ENCODE results near the gene NCKAP5.

Gene NCKAP5

GRCh38 chr2:132991471-132992045 is 576.7 kb downstream of the NCKAP5 start:
- no peak for DNase-seq (ENCODE audit: low read depth)

DNA sequence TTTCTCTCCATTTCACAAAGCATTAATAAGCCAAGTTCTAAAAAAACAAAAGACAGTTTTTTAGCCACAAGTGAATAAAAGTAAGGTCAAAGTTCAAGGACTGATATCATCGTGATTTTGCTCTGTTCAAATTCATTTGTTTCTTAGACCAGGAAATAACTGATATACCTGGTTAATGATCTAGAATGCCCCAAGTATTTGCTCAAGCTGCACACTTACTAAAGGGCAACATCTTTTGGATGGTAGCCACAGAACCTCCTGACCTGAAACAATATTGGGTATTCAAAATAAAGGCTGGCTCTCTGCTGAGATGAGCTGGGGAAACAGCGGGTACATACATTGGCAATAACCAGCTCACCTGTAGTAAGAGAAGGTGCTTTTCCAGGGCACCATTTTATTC is 583.5 kb downstream of the NCKAP5 start:
- no peak for DNase-seq (ENCODE audit: low read depth)

DNA sequence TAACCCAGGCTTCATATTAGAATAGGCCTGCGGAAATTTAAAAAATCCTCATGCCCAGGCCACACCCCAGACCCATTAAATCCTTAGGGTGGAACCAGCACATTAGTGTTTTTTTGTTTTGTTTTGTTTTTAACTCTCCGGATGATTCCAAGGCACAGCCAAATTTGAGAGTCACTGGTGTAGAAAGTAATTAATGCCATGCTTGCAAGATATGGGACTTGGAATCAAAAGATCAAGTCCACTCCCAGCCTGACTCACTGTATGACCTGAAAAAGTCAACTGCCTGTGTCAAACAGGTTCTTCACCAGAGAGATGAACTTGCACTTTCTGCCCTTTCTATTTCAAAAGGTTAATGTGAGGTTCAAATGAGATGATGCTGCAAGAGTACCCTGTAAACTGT is 588.0 kb downstream of the NCKAP5 start:
- no peak for DNase-seq (ENCODE audit: low read depth)

GRCh38 chr2:132979339-132980093 is 588.7 kb downstream of the NCKAP5 start:
- no peak for DNase-seq (ENCODE audit: low read depth)

DNA sequence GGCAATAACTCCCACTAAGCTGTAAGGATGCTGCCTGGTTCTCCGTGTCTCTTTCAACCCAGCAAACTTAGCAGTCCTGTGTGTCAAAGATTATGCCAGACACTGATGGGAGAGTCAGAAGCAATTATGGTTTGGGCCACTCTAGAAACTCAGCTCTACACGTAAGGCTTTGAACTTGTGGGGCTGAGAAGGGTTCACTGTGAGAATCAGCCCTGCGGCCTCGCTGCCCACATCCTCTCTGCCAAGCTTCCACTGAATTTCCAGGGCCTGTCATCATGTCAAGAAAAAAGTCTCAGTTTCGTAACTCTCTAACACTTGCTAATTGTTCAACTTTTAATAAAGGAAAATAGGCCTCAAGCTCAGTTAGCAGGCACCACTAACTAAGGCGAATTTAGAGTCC is 589.4 kb downstream of the NCKAP5 start:
- no peak for DNase-seq (ENCODE audit: low read depth)

- no peak for DNase-seq (ENCODE audit: low read depth)
Measured at GRCh38 chr2:132977812-132978529, 590.3 kb downstream of the NCKAP5 start.

DNA sequence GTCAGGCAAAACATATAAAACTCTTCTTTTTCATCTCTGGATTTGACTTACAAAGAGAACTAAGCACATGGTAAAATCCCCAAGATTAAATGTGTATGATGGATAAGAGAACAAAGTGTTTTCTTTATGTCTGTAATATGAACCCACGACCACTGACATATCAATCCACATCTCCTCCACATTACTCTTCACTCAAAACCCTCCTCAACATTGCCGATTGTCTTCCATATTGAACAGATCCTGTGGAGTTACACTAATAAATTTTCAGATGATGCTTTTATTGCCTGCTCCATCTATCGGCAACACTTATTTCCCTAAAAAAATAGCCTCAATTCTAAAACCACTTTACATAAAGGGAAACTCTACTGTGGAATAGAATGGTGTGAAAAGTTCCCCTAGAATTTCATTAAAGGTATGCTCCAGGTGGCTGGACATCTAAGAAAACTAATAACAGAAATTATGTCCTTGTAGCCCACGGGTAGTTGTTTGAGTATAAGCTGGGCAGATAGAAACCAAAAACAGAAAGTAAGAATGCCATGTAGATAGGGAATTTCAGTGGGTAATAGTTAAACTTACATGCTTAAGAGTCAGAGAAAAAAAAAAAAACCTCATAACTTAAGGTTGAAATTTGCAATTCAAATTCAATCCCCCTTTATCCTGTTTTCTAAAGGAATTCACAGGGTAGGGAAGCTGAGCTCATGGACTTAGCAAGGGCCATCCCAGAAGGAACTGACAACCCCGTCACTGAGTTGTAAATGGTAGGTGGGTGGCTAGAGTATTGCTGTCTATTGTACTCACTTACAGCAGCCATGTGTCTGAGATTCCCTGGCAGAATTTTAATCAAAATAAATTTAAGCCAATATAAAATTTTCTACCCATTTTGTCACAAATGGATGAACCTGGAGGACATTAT is 592.8 kb downstream of the NCKAP5 start:
- no peak for DNase-seq (ENCODE audit: low read depth)

DNA sequence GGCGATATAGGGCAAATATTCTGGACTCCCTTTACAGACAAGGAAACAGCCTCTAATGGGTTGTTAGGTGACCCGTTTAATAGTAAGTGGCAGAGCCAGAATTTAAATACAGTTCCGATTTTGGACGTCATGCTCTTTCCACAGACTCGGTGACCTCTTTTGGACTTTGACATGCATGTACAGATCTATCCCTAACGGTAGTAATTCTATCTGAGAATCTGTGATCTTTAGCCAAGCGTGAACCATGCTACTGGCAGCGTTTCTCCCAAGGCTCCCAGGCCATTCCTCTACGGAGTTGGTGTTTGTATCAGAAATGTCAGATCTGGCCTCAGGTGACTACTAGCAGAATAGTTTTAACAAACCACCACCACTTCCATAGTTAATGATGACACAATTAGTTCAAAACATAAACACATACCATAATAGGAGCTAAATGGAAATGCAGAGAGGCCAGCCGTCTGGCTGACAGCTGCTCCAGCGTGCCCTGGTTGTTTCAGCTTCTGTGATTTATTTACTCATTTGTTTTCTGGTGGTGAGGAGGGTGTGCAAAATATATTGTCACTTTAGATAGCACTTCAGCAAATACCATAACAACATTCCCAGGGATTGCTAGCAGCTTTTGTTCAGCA is 593.7 kb downstream of the NCKAP5 start:
- DNase-seq (ENCODE audit: low read depth), result no peak

DNA sequence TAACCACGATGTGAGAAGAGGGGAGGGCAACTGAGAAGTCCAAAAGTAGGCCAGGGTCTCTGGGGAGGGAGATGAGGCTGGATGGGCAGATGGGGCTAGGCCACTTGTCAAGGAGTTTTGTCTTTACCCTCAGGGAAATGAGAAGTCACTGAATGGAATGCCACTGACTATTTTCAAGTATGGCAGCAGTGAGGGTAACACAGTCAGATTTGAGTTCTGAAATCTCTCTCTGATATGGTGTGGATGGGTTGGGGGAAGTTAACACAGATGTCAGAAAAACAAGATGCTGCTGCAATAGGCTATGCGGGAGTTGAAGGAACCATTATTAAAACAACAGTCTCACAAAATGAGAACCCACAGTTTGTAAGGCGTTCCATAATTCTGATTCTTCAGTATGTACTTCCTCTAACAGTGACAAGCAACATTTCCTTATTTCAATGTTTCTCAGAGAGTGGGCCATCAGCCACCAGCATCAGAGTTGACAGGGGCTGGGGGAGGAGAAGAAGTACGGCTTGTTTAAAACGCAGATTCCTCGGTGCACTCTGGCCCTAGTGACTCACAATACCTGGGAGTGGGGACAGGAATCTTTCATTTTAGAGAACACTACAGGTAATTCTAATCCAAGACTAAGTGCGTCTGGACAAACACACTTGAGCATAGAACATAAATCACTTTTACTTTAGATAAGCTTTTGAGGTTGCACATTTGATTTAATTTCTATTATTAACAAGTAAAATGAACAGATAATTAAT is 596.8 kb downstream of the NCKAP5 start:
- no peak for DNase-seq (ENCODE audit: low read depth)

DNA sequence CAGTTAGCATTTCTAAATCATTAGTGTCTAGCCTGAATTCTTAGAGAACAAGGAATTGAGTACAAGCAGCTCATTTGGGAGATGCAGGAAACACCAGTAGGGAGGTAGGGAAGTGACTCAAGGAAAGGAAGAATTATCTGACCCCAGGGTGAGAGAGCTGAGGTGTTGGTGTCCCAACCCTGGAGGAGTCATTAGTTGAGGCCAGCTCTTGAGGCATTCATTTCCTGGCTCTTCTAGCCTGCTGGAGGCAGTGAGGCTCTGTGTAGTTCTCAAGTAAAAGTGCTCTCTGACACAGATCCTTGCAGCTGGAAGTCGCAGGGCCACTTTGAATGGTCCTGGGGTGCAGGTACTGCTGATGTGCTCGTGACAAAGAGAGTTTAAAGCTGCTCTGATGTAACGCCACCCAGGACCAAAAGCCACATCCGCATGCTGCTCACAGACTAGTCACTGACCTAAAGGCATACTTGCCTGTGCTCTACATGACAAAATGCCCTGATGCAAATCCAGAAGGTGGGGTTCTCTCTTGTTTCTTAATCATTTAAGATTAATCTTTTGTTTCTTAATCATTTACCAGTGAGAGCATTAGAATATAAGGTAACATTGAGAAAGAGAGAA is 598.8 kb downstream of the NCKAP5 start:
- no peak for DNase-seq (ENCODE audit: low read depth)

GRCh38 chr2:132965460-132965859 is 602.8 kb downstream of the NCKAP5 start:
- no peak for DNase-seq (ENCODE audit: low read depth)

DNA sequence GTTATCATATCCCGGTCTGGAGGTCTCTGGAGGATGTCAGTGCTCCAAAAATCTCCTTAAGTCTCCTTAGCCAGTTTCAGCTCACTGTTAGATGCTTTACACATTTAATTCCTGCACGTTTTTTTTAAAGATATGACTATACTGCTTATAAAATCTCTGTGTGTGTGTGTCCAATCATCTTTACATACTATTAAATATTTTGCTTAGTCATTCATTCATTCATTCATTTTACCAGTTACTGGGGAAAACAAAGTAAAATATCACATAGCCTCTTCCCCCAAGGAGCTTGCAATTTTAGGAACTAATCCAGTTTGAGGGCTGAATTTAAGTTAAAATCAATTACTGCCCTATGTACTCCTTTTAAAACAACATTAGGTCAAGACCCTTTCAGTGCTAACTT is 605.1 kb downstream of the NCKAP5 start:
- no peak for DNase-seq (ENCODE audit: low read depth)

DNA sequence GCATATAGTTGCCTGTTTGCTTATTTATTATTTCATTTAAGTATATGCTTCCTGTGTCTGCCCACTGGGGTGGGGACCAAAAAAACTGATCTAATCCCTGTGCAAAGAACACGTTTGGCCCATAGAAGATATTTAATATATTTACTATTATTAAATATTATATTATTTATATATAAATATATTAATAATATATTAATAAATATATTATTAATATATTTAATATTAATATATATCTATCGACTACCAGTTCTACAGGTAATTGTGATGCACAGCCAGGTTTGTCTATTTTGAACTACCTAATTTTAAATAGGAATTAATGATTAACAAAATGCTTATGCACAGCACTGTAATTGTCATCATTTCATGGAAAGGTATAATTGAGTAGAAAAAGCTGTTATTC is 609.4 kb downstream of the NCKAP5 start:
- DNase-seq (ENCODE audit: low read depth), result no peak

- no peak for DNase-seq (ENCODE audit: low read depth)
Measured at GRCh38 chr2:132955871-132956615, 612.2 kb downstream of the NCKAP5 start.

DNA sequence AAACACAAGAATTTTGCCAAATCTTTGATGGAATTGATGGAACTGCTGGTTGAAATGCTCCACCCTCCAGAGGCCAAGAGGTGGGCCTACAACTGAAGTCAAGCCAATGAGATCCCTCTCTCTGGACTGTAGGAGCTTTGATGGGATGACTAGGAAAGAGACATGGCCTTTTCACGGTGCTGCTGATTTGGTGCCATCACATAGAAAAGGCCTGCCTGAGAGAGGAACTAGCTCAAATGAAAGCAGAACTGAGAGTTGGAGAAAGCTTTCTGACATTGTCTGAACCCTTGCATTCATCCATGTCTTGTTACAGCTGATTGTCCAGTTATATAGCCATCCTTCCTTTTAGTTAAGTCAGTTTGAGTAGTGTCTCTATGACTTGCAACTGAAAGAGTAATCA is 614.5 kb downstream of the NCKAP5 start:
- no peak for DNase-seq (ENCODE audit: low read depth)

DNA sequence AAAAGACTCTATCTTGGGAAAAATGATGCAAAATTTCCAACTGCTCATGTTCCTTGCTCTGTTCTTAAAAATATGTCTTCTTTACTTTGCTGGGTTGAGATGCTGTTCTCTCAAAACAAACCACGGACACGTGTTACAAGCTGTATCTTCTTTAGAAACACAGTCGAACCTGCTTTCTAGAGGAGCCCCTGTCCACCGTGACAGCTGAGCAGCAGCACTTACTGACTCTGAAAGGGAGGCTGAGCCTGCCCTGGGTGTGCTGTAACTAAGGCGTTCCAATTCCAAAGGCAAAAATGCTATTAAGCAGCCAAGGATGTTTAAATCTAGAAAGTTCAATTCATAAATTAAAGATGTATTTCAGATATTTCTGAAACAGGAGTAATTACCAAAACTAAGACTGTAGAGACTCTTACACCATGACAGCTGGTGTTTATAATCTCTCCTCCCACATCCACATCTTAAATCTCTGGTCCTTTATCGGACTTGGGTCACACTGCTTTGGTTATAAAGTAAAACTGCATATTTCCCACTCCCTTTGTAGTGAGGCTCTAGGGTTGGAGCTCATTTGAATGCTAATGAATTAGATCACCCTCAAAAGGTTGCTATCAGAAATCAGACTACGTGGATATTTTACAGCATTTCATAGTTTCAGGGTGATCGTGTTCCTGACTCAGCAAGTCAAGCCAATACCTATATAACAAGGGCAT is 617.1 kb downstream of the NCKAP5 start:
- DNase-seq (ENCODE audit: low read depth), result no peak

DNA sequence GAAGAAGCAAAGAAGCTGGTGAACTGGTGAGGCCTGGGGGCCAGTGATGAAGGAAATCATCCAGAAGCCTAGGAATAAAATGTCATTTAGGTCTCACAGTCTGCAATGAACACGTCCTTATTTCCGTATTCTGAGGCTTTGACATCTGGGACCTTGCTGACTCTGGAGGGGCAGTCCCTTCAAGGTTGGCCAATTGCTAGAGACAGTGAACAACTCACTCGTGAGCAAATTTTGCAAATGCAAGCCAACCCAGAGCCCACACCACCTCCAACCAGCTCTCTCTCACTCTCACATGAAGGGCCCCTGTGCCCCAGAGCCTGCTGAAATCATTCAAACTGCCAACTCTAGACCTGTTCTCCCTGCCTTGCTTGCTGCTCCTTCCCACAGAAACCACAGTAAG is 619.2 kb downstream of the NCKAP5 start:
- no peak for DNase-seq (ENCODE audit: low read depth)

DNA sequence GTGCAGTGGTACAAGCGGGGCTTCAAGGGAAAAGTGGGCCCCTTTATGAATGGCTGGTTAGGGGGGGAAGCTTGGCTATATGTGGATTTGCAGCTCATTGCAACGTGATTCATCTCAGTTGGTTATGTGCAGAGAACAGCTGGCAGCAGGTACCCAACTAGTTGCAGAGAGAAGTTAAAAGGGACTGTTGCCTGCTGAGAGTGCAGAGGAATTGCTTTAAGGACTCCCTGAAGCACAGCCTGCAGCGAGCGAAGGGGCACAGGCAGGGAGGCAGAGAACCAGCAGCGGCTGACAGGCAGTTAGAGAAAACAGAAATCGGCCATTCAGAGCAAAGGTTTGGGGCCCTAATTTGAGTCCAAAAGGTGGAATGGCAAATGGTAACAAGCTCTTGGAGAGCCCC is 620.1 kb downstream of the NCKAP5 start:
- DNase-seq (ENCODE audit: low read depth), result no peak

DNA sequence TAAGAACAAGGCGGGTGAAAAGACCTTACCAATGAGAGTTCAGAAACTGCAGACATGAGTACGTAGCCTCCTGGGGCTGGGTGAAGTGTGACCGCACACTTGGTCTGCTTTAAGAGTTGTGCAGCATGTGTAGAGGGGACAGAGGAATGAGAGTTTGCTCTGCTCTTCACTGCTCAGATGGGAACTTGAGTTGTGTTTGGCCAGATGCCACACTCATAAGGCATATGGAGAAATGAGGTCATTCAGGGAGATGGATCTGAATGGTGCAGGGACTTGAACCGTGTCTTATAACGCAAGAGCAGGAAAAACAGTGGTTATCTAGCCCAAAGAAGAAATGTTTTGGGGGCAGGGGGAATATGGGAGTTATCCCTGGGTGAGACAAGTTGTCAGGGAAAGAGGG is 624.4 kb downstream of the NCKAP5 start:
- no peak for DNase-seq (ENCODE audit: low read depth)
